Activated CD4-positive, alpha-beta T cell treated with anti-CD3 and anti-CD28 coated beads, Interleukin-2, Interleukin-4, amounts not matched to agents 100 ng/mL and 50 ng/mL, durations not matched to agents 16 hours and 8 hours (primary cell): ENCODE results near the gene TEX11.
"Not testable (repeated sequence)": the region's sequence is repeated elsewhere in the genome, so short reads cannot be mapped to it uniquely, and the experiment has no call there.

Experiments
- DNase-seq: peaks from one replicate; pipeline ENCODE4 v3.0.0-alpha.2; 2020; ENCODE audit warnings: low spot score

Gene TEX11

DNA sequence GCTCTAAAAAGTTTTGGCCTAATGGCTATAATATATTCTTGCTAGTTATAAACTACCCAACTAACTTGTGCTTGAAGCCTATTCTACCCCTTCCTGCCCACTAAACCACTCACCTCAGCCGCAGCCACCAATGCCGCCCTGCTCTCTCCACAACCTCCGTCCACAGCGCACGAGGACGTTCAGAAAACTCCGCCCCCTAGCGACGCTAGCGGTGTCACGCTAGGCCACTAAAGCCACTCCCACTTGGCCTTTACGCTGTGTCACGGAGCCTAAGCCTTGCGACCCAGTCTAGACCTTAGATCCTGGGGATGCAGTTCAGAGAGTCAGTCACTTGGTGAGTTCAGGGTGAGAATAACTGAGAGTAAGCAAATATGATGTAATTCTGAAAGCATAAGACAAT lies at the start of gene TEX11:
TSS of gene TEX11 (minus strand) at position 171 of the 400 bp plus-strand sequence. CDS start 922 bp downstream, outside the sequence.
- no peak for DNase-seq

DNA sequence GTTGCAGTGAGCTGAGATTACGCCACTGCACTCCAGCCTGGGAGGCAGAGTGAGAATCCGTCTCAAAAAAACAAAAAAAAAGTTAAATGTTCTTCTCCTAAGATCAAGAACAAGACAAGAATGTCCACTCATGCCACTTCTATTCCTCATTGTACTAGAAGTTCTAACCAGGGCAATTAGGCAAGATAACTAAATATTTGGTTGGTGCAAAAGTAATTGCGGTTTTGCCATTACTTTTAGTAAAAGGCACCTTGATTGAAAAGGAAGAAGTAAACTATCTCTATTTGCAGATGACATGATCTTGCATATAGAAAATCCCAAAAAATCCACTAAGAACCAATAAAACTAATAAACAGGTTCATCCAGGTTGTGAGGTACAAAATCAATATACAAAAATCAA lies 46.4 kb upstream of the TEX11 start:
- no peak for DNase-seq

DNA sequence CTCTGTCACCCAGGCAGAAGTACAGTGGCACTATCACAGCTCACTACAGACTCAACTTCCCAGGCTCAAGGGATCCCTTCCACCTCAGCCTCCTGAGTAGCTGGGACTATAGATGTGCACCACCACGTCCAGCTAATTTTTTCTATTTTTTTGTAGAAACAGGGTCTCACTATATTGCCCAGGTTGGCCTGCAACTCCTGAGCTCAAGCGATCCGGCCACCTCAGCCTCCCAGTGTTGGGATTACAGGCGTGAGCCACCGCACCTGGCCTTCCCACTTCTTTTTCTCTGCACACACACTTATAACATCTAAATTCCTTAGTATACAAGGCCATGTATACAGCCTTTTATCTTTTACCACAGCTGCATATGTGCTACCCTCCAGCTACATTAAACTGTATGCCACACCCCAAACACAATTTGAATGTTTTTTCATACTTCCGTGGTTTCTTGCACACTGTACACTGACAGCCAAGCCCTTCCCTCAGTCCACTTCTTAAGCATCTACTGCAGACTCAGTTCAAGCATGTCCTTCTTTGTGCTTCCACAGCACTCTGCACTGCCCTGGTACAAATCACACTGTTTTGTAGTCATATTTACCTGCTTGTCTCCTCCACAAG lies 15.9 kb upstream of the TEX11 start:
- DNase-seq, result no peak

GRCh38 chrX:70922774-70923473 lies 14.4 kb upstream of the TEX11 start:
- no peak for DNase-seq

DNA sequence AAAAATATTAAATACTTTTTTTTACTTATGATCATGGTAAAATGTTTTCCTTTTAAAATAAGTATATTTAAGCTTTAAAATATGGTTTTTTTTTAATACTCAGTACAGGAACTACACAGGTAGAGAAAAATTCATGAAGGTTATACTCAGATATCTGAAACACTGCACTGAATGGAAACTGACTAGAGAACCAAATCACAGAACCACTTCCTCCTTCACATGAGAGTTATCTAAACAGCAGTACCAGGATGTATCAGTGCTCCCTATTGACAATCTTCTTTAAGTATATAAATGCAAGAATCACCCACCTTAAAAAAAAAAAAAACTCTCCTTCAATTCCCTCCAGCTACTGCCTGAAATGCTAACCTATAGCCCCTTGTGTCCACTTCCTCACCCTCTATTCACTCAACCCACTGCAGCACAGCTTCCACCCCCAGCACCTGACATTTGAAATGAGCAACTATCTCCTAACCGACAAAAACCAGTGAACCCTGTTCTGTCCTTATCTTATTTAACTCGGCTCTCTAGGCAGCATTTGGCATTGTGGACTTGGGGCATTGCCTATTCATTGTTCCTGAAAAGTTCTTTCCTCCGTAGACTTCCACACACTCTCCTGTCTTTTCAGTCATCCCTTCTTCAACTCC lies 13.3 kb upstream of the TEX11 start:
- DNase-seq, result no peak

DNA sequence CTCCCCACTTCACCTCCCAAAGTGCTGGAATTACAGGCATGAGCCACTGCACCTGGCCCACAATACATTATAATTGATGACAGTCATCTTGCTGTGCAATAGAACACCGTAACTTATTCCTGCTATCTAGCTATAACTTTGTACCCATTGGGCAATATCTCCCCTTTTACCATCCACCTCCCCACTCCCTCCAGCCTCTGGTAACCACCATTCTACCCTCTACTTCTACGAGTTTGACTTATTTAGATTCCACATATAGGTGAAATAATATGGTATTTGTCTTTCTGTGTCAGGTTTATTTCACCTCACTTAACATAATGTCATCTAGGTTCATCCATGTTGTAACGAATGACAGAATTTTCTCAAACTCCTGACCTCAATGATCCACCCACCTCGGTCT lies 8.2 kb upstream of the TEX11 start:
- DNase-seq, result no peak

DNA sequence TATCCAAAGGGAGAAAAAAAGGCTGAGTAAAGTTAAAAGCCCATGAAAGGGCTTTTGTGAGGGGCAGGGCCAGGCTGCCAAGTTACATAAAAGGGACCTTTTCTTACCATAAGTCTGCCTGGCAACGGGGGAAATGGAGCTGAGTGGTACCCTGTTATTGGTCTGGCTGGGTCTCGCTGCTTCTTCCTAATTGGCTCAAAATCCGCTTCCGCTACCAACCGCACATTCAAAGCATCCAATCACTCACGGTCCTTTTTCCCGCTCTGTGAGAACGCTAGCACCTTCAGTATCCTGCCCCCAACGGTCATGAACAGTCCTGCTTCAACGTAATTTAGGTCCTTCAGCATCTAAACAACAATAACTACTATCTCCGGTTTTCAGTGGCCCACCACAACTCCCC lies 611 bp downstream of the TEX11 start:
- DNase-seq, result no peak

GRCh38 chrX:70901465-70901864 lies 7.0 kb downstream of the TEX11 start:
- no peak for DNase-seq

DNA sequence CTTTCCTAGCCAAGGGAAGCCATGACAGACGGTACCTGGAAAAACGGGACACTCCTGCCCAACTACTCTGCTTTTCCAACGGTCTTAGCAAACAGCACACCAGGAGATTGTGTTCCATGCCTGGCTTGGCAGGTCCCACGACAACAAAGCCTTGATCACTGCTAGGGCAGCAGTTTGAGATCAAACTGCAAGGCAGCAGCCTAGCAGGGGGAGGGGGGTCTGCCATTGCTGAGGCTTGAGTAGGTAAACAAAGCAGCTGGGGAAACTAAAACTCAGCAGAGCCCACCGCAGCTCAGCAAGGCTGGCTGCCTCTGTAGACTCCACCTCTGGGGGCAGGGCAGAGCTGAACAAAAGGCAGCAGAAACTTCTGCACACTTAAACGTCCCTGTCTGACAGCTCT lies 18.1 kb downstream of the TEX11 start:
- not testable (repeated sequence) for DNase-seq

GRCh38 chrX:70878902-70879301 lies 29.6 kb downstream of the TEX11 start:
- DNase-seq, result no peak

- no peak for DNase-seq
Observed at GRCh38 chrX:70852294-70852693, 56.2 kb downstream of the TEX11 start.

GRCh38 chrX:70844081-70844480 lies 64.4 kb downstream of the TEX11 start:
- not testable (repeated sequence) for DNase-seq

DNA sequence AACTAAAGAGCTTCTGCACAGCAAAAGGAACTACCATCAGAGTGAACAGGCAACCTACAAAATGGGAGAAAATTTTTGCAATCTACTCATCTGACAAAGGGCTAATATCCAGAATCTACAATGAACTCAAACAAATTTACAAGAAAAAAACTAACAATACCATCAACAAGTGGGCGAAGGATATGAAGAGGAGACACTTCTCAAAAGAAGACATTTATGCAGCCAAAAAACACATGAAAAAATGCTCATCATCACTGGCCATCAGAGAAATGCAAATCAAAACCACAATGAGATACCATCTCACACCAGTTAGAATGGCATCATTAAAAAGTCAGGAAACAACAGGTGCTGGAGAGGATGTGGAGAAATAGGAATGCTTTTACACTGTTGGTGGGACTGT lies 64.9 kb downstream of the TEX11 start:
- DNase-seq, result not testable (repeated sequence)

DNA sequence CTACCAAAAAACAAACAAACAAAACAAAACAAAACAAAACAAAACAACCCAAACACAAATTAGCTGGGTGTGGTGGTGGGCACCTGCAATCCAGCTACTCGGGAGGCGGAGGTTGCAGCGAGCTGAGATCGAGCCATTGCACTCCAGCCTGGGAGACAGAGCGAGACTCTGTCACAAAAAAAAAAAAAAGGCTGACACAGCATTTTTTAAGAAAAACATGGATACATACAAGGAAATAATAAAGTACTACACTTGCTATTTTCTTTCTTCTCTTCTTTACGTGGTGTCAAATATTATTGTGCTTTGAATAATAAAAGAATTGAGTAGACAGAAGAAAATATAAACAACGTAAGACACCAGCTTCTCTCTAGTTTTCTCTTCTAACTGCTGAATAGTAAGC lies 73.9 kb downstream of the TEX11 start:
- DNase-seq, result no peak

DNA sequence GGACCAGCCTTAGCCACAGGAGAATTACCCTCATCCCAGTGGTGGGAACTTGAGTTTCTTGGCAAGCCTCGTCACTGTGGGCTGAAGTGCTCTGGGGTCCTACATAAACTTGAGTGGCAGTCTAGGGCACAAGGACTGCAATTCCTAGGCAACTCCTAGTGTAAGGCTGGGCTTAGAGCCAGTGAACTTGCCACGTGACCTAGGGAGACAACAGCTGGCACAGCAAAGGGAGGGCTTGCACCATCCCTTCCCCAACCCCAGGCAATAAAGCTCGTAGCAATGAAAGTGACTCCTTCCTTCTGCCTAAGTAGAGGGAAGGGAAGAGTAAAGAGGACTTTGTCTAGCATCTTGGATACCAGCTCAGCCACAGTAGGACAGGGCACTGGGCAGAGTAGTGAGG lies 81.8 kb downstream of the TEX11 start:
- DNase-seq, result no peak

- no peak for DNase-seq
Observed at GRCh38 chrX:70825366-70825765, 83.1 kb downstream of the TEX11 start.

GRCh38 chrX:70808942-70809940 lies 99.3 kb downstream of the TEX11 start:
- DNase-seq, result no peak

GRCh38 chrX:70806081-70806480 lies 102.4 kb downstream of the TEX11 start:
- no peak for DNase-seq

DNA sequence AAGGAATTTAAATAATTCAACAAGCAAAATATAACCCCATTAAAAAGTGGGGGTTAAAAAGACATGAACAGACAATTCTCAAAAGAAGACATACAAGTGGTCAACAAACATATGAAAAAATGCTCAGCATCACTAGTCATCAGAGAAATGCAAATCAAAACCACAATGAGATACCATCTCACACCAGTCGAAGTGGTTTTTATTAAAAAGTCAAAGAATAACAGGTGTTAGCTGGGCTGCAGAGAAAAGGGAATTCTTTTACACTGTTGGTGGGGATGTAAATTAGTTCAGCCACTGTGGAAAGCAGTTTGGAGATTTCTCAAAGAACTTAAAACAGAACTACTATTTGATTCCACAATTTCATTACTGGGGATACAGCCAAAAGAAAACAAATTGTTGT lies 111.8 kb downstream of the TEX11 start:
- not testable (repeated sequence) for DNase-seq

DNA sequence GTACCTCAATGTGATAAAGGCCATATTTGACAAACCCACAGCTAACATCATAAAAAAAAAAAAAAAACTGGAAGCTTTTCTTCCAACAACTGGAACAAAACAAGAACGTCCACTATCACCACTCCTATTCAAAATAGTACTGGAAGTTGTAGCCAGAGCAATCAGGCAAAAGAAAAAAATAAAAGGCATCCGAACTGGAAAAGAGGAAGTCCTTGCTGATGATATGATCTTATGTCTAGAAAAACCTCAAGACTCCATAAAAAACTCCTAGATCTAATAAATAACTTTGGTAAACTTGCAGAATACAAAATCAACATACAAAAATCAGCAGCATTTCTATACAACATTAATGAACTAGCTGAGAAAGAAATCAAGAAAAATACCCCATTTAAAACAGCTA lies 134.3 kb downstream of the TEX11 start:
- no peak for DNase-seq

DNA sequence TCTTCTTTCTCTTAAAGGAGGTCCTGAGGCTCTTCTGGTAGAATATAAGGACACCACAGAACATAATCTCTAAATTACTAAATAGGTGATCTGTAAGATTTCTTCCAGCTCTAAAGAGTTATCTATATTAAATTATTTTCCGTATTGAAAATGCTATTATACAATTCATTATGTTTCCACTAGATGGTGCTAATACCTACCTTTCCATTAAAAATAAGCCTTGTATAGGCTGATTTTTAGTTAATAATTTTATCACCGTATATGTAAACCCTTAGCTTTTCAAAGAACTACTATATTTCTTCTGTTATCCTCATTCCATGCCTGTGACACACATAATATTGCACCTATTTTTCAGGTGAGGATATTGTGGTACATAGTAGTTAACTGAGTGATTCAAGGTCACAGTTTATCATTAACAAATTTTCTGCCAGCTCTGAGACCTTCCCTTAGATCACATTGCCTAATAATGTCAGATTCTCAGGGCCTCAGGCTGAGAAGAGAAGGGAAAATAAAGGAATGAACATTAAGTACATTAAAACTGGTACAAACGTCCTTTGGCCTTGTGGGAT lies 138.8 kb downstream of the TEX11 start:
- DNase-seq, result no peak

DNA sequence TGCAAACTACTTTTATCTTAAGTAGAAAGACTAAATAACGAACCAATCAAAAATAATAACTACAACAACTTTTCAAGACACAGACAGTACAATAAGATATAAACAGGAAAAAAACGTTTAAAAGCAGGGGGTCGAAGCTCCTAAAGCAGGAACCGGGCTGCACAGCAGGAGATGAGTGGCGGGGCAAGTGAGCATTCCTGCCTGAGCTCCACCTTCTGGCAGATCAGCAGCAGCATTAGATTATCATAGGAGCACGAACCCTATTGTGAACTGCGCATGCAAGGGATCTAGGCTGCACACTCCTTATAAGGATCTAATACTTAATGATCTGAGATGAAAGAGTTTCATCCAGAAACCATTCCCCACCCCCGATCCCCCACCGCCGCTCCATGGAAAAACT lies 146.2 kb downstream of the TEX11 start:
- DNase-seq, result no peak
